Right lobe of liver (tissue), 4 donors: ENCODE data around the gene CEP164.

Experiments
- CTCF ChIP-seq, 4 donors: fragments of 200-600 bp in 3 of 4; fragments of 450-650 bp in 1 of 4; IDR thresholded peaks; one replicate each; pipeline versions ENCODE4 v1.5.1 to v1.8.0; 2016 to 2022; ENCODE audit warnings: antibody characterized with exemption in 4 of 4, mild to moderate bottlenecking in 2 of 4
- POLR2A ChIP-seq: fragments of 450-650 bp; IDR thresholded peaks from one replicate; pipeline ENCODE4 v1.6.1; 2017; ENCODE audit warnings: antibody characterized with exemption, mild to moderate bottlenecking
- donor health status: DM: no; HTN: no; CAD: no.
- donor health status: DM: no; HTN: no; CAD: no.
- donor health status: DM: no; HTN: yes; CAD: no.

DNA sequence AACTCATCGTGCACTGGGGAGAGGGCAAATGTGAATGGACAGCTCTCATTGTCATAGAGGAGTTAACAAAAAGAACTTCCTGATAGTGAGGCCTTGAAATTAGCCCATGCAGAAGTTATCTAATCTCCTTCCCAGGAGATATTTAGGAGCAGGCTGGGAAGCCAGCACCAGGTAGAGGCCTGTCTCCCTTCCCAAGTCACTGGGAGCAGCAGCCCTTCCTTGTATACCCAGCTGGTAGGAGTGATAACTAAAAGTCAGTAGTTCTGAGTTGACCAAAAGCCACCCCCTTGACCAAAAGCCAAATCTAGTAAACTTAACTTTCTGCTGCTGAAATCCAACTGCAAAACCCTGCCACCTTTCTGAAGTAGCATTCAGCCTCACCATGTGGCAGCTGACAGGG lies 37.9 kb upstream of the CEP164 start:
- TF ChIP-seq CTCF (IDR thresholded peaks at IDR 0.05) = no peak
- no peak for TF ChIP-seq POLR2A
